GM12878 (cell line): ENCODE data around the gene CFAP91. TPM values are rescaled to one million over a fixed set of nuclear protein-coding genes. Genes with fewer than 3 reads are reported as not detected.

Experiments
- ATAC-seq: fragments of 200-7000 bp; cut with Tn5 transposase; 3 replicates; pipeline ENCODE4 v1.9.1; 2020; ENCODE audit warnings: mild to moderate bottlenecking, moderate library complexity
- BruUV-seq: library from RNA; stranded (reverse); fragments of 400-500 nt; replicated peaks from 2 replicates; lab custom pipeline; 2021; lab: Mats Ljungman, UMichigan
- CTCF ChIA-PET: fragments of 300-600 bp; sonication (Branson Sonifier 250); formaldehyde crosslinking; extraction: SDS; loops from one replicate; lab custom pipeline; 2021; ENCODE audit warnings: inconsistent platforms; lab: Yijun Ruan, JAX
- POLR2A ChIA-PET: fragments of 350-600 bp; formaldehyde crosslinking; extraction: SDS; loops from one replicate; lab custom pipeline; 2021; ENCODE audit warnings: inconsistent platforms; lab: Charles Lee
- RAD21 ChIA-PET: fragments of 300-600 bp; sonication (Branson Sonifier 250); formaldehyde crosslinking; loops from one replicate; lab custom pipeline; 2023; ENCODE audit warnings: antibody characterized with exemption; ENCODE audit not compliant: unreplicated experiment; lab: Charles Lee
- SMC1A ChIA-PET: fragments of 300-600 bp; sonication (Branson Sonifier 250); formaldehyde crosslinking; loops from one replicate; lab custom pipeline; 2023; ENCODE audit not compliant: unreplicated experiment, uncharacterized antibody; lab: Charles Lee
- DNase-seq: peaks from one replicate; pipeline ENCODE4 v3.0.0-alpha.2; 2011; ENCODE audit warnings: low read depth, low spot score
- FAIRE-seq: peaks from 3 replicates; lab custom pipeline; 2011; peaks lifted over from hg19 to GRCh38; lab: Jason Lieb, UNC
- H2AFZ ChIP-seq: 2 replicates; pipeline ENCODE4 v1.6.0; 2011; ENCODE audit warnings: low read depth, low read length, control low read depth; ENCODE audit not compliant: control insufficient read depth
- H3K27ac ChIP-seq: 2 replicates; pipeline ENCODE4 v1.5.1; 2011; ENCODE audit warnings: control low read depth; ENCODE audit not compliant: control insufficient read depth, insufficient read depth
- H3K27me3 ChIP-seq, 2 experiments: replicated peaks in 1 of 2; 2 replicates each; pipeline versions ENCODE4 v1.6.0 to v1.6.1; 2011; ENCODE audit warnings: low read length in 1 of 2; ENCODE audit not compliant: control insufficient read depth in 2 of 2, insufficient read depth in 2 of 2
- H3K36me3 ChIP-seq, 2 experiments: 2 replicates each; pipeline ENCODE4 v1.5.1; 2011; ENCODE audit warnings: low read length in 1 of 2; ENCODE audit not compliant: control insufficient read depth in 2 of 2, insufficient read depth in 2 of 2
- H3K4me1 ChIP-seq: 2 replicates; pipeline ENCODE4 v1.6.1; 2011; ENCODE audit warnings: mild to moderate bottlenecking, low read length, moderate library complexity, mixed read lengths; ENCODE audit not compliant: control insufficient read depth, insufficient read depth
- H3K4me2 ChIP-seq: 2 replicates; pipeline ENCODE4 v1.6.0; 2011; ENCODE audit warnings: control low read depth; ENCODE audit not compliant: control insufficient read depth, insufficient read depth
- H3K4me3 ChIP-seq: fragments of 200-600 bp; sonication (generic); 2 replicates; pipeline ENCODE4 v1.5.1; 2016
- H3K79me2 ChIP-seq: 2 replicates; pipeline ENCODE4 v1.6.0; 2011; ENCODE audit warnings: low read length; ENCODE audit not compliant: control insufficient read depth, insufficient read depth
- H3K9ac ChIP-seq: 2 replicates; pipeline ENCODE4 v1.8.0; 2011; ENCODE audit warnings: low read length, control low read depth, mixed read lengths; ENCODE audit not compliant: control insufficient read depth, insufficient read depth
- H3K9me3 ChIP-seq: replicated peaks from 3 replicates; pipeline ENCODE4 v1.5.1; 2011; ENCODE audit warnings: mild to moderate bottlenecking, low read length; ENCODE audit not compliant: control insufficient read depth, insufficient read depth
- H4K20me1 ChIP-seq: 2 replicates; pipeline ENCODE4 v1.6.0; 2011; ENCODE audit not compliant: control insufficient read depth, insufficient read depth
- EGR1 ChIP-seq, 2 experiments: IDR thresholded peaks; 1 replicate in 1 of 2; 2 replicates in 1 of 2; pipeline ENCODE4 v1.6.1; 2011 to 2012; ENCODE audit warnings: low read depth in 2 of 2, low read length in 2 of 2, borderline replicate concordance in 1 of 2, mild to moderate bottlenecking in 1 of 2, moderate library complexity in 1 of 2
- GABPA ChIP-seq: IDR thresholded peaks from 2 replicates; pipeline ENCODE4 v1.6.1; 2014; ENCODE audit warnings: antibody characterized with exemption, low read depth, mild to moderate bottlenecking, inconsistent platforms
- GATAD2B ChIP-seq: fragments of 450-650 bp; conservative IDR thresholded peaks from 2 replicates; pipeline ENCODE4 v1.6.1; 2017; ENCODE audit warnings: low read depth, mild to moderate bottlenecking, moderate library complexity
- IRF3 ChIP-seq: fragments of 450-650 bp; IDR thresholded peaks from 2 replicates; pipeline ENCODE4 v1.6.1; 2014; ENCODE audit warnings: mild to moderate bottlenecking
- IRF5 ChIP-seq: fragments of 450-650 bp; IDR thresholded peaks from 2 replicates; pipeline ENCODE4 v1.6.1; 2017; ENCODE audit warnings: borderline replicate concordance
- KAT2A ChIP-seq: conservative IDR thresholded peaks from 2 replicates; pipeline ENCODE4 v1.6.1; 2011; ENCODE audit warnings: low read depth, low read length; ENCODE audit not compliant: control insufficient read depth
- NFYB ChIP-seq: IDR thresholded peaks from 2 replicates; pipeline ENCODE4 v1.6.1; 2011; ENCODE audit warnings: low read depth, mild to moderate bottlenecking, low read length, improper control_type of control experiment, moderate library complexity; ENCODE audit not compliant: insufficient read depth
- RELA ChIP-seq: fragments of 450-650 bp; IDR thresholded peaks from 2 replicates; pipeline ENCODE4 v1.8.0; 2014; ENCODE audit warnings: borderline replicate concordance; ENCODE audit not compliant: partially characterized antibody
- SIX5 ChIP-seq: IDR thresholded peaks from 2 replicates; pipeline ENCODE4 v1.6.1; 2011; ENCODE audit warnings: mild to moderate bottlenecking, low read depth, low read length, moderate library complexity; ENCODE audit not compliant: severe bottlenecking
- TCF3 ChIP-seq: IDR thresholded peaks from 2 replicates; pipeline ENCODE4 v1.6.1; 2012; ENCODE audit warnings: low read depth, mild to moderate bottlenecking, low read length, borderline replicate concordance; ENCODE audit not compliant: insufficient read depth
- WRNIP1 ChIP-seq: IDR thresholded peaks from 2 replicates; pipeline ENCODE4 v1.6.1; 2011; ENCODE audit warnings: low read depth, low read length, improper control_type of control experiment, borderline replicate concordance
- ZBED1 ChIP-seq: IDR thresholded peaks from 2 replicates; pipeline ENCODE4 v1.6.1; 2016; ENCODE audit warnings: borderline replicate concordance
- WGBS: methylation state at CpG from one replicate; pipeline ENCODE4 v1.1.6; 2016; ENCODE audit warnings: low lambda C conversion rate; ENCODE audit not compliant: insufficient replicate concordance, insufficient coverage; ENCODE audit errors: missing lambda C conversion rate; 5-methylcytosine and 5-hydroxymethylcytosine counted together
- in situ Hi-C: fragments of 300-500 bp; cut with MboI; formaldehyde crosslinking; loops from 9 replicates; pipeline ENCODE4 v1.14.3; 2018; ENCODE audit warnings: mixed read lengths
- intact Hi-C: fragments of 100-400 bp; cut with micrococcal nuclease; formaldehyde crosslinking; loops from one replicate; pipeline ENCODE4 v1.14.2; 2022; ENCODE audit not compliant: unreplicated experiment
- polyA plus RNA-seq, 11 experiments: library from polyadenylated mRNA; depleted of rRNA in 4 of 11; unstranded in 6 of 11; stranded (reverse) in 5 of 11; fragments of >200 nt; fragmentation: Nextera tagmentation in 4 of 11; fragmentation: Illumina TruSeq in 1 of 11; extraction: Ambion mirVana in 4 of 11; extraction: Trizol in 1 of 11; gene quantifications; 1 replicate in 1 of 11; 2 replicates in 10 of 11; pipeline versions ENCODE4 v1.2.1 to v1.2.3, GENCODE V29; 2011 to 2016; ENCODE audit warnings: inconsistent platforms in 2 of 11, missing spikeins in 2 of 11, low read depth in 1 of 11
- total RNA-seq, 4 experiments: library from RNA; depleted of rRNA in 3 of 4; stranded (reverse); fragments of >200 nt in 3 of 4; fragmentation: Illumina TruSeq in 1 of 4; extraction: Trizol in 1 of 4; gene quantifications; 2 replicates each; pipeline versions ENCODE4 v1.2.1 to v1.2.3, GENCODE V29; 2013 to 2021

CFAP91 gene
- total and polyA plus RNA-seq, 10 of the 15 experiments (the other 5 are each of a cell fraction or from before 2014, with no cell fraction given): 0.03 to 2.2 (median 0.92) TPM

DNA sequence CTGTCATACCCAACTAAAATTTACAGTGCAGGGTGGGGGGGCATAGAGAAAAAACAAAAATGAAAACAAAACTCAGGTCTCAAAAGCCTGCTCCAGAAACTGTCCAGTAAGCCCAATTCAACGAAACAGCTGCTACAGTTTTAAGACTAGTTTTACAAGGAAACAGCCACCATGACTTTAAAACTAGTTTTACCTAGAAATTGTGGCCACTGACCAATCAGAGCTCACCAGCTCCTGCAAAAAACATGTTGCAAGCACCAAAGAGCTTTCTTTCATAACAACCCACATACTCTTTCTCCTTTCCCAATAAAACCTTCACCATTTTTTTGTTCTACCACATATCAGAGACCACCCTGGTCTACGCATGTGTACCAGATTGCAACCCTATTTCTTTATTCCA is 7.3 kb upstream of the CFAP91 start:
- ChIA-PET RAD21 (interaction anchor here (0.7 to 3.6 kb wide), 9 partner anchors 11 to 421 kb away, joined by 3 to 18 read pairs (median 4); no protein-coding TSS in a partner anchor), SMC1A (interaction anchor here (0.9 to 10.7 kb wide), 11 partner anchors 9 to 343 kb away, joined by 3 to 106 read pairs (median 4); no protein-coding TSS in a partner anchor), POLR2A (interaction anchor here (0.6 to 1.5 kb wide), 6 partner anchors 14 to 400 kb away, joined by 3 to 7 read pairs (median 3); partner anchors contain the start of genes CD80 and GSK3B), CTCF (interaction anchor here (1.0 to 11.0 kb wide), 7 partner anchors 9 to 812 kb away, joined by 3 to 167 read pairs (median 4); partner anchors contain the start of gene COX17)
- H3K4me2 ChIP-seq: no peak overlapping the region
- no peaks in the 10 kb centered on the region for H3K36me3 ChIP-seq
- no peaks in the 10 kb centered on the region for H4K20me1 ChIP-seq
- H3K9ac ChIP-seq: no peak overlapping the region
- no peak overlapping the region for H2AFZ ChIP-seq
- H3K9me3 ChIP-seq: peaks cover 2% of the 10 kb centered on the region; the same call in 1 of the 3 replicates
- no TSS peak for BruUV-seq
- H3K27ac ChIP-seq: no peak overlapping the region
- H3K4me1 ChIP-seq: peaks cover 20% of the 10 kb centered on the region
- no peak overlapping the region for H3K4me3 ChIP-seq
- no peaks in the 10 kb centered on the region for H3K27me3 ChIP-seq
- in situ Hi-C loops: loop anchor here (25.0 kb wide), 1 partner anchor 408 kb away; the partner anchor contains the start of gene ARHGAP31
- TF ChIP-seq SIX5 (peak; percentile 3), GABPA (0 out of 2 replicates have a peak, but pooled peaks have one; percentile 21), TCF3 (no peak)
- no peak for ATAC-seq
- DNase-seq: no peak
- FAIRE-seq: no peak
- WGBS: 73% methylated on average over 2 of the region's 2 CpGs
- no peaks in the 10 kb centered on the region for H3K79me2 ChIP-seq
- intact Hi-C loops: no loop called here

GRCh38 chr3:119697394-119697793 is 5.4 kb upstream of the CFAP91 start:
- BruUV-seq: no TSS peak
- Histone ChIP-seq H3K9me3 (peaks cover 12% of the 10 kb centered on the region), H3K4me3 (no peak overlapping the region), H3K79me2 (no peaks in the 10 kb centered on the region; the same call in 1 of the 2 replicates), H3K27me3 (no peaks in the 10 kb centered on the region), H3K9ac (no peak overlapping the region), H2AFZ (peak overlapping the region; percentile 76), H4K20me1 (no peaks in the 10 kb centered on the region), H3K36me3 (no peaks in the 10 kb centered on the region), H3K27ac (peak overlapping the region; percentile 71), H3K4me1 (peaks cover 36% of the 10 kb centered on the region), H3K4me2 (peak overlapping the region; percentile 39)
- in situ Hi-C loops (loop anchor here (25.0 kb wide), 1 partner anchor 410 kb away; the partner anchor contains the start of gene ARHGAP31), intact Hi-C loops (loop anchor here (1.0 kb wide), 1 partner anchor 97 kb away; no protein-coding TSS in a partner anchor)
- WGBS: under 1% methylated on average over 5 of the region's 5 CpGs
- POLR2A ChIA-PET: interaction anchor here (0.7 to 1.8 kb wide), 5 partner anchors 15 to 396 kb away, joined by 3 to 10 read pairs (median 5); no protein-coding TSS in a partner anchor
- DNase-seq (peak; percentile 80), FAIRE-seq (no peak), ATAC-seq (peak; percentile 88)
- SMC1A ChIA-PET: interaction anchor here (0.8 to 10.7 kb wide), 8 partner anchors 9 to 450 kb away, joined by 3 to 106 read pairs (median 5); partner anchors contain the start of gene COX17
- RAD21 ChIA-PET: interaction anchor here (1.3 to 3.6 kb wide), 3 partner anchors 16 to 97 kb away, joined by 3 to 18 read pairs (median 11); no protein-coding TSS in a partner anchor
- CTCF ChIA-PET: interaction anchor here (0.7 to 11.0 kb wide), 4 partner anchors 17 to 233 kb away, joined by 3 to 167 read pairs (median 19); partner anchors contain the start of genes COX17 and TMEM39A
- no peak for TF ChIP-seq EGR1 (IDR thresholded peaks at IDR 0.05; ENCODE audit: borderline replicate concordance in 1 of 2, low read depth in 2 of 2, low read length in 2 of 2)
- no peak for TF ChIP-seq IRF3
- TF ChIP-seq KAT2A: no peak
- TF ChIP-seq RELA: peak; percentile 84
- TF ChIP-seq ZBED1: peak; percentile 67; the same call in 1 of the 2 replicates
- TF ChIP-seq GATAD2B: peak; percentile 73
- TF ChIP-seq NFYB: 0 out of 2 replicates have a peak, but pooled peaks have one; percentile 16
- TF ChIP-seq WRNIP1: no peak
- TF ChIP-seq IRF5: no peak
